ENCODE data around the gene FAM13B. TPM values are rescaled to one million over a fixed set of nuclear protein-coding genes. Genes with fewer than 3 reads are reported as not detected.

Gene FAM13B
- total and polyA plus RNA-seq, 10 of the 15 experiments (the other 5 are each of a cell fraction or from before 2014, with no cell fraction given) = 3.6 to 30.0 (median 20.3) TPM

DNA sequence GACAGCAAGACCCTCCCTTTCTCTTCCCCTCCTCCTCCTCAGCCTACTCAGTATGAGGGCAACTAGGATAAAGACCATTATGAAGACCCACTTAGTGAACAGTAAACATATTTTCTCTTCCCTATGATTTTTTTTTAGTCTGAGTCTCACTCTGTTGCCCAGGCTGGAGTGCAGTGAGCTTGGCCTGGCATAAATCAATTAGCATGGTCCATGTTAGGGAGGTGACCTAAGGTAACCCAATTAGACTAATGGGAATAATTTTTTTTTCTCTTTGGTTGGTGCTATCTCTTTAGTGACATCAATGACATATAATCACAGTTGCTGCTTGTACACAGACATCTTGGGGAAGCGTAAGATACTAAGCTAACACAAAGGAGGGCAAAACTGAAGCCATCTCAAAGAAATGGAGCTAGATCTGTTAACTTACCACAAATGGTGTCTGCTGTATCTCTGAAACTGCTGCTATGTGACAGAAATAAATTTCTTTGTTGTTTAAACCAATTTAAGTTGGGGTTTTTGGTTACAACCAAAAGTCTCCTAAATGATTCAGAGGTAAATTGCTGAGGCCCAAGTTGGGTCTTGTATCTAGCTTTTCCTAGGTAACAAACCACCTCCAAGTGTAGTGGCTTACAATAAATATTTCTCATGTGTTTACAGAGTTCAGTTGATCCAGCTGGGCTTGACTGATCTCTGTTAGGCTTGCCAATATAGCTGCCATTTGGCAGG lies 130.3 kb downstream of the FAM13B start:
- CTCF ChIA-PET = interaction anchor here (0.6 to 2.1 kb wide), 5 partner anchors 15 to 124 kb away, joined by 3 to 10 read pairs (median 4); partner anchors contain the start of gene PKD2L2
- Histone ChIP-seq H3K27me3 (replicated peaks in 1 of 2; ENCODE audit: control insufficient read depth in 2 of 2, insufficient read depth in 2 of 2, low read length in 1 of 2) (no peaks in the 10 kb centered on the region), H3K4me2 (ENCODE audit: control insufficient read depth, insufficient read depth) (no peak overlapping the region), H3K4me3 (no peak overlapping the region), H2AFZ (ENCODE audit: control insufficient read depth, low read depth, low read length) (no peak overlapping the region), H3K9me3 (replicated peaks; ENCODE audit: control insufficient read depth, insufficient read depth, low read length) (no peaks in the 10 kb centered on the region), H3K4me1 (ENCODE audit: control insufficient read depth, insufficient read depth, low read length) (peaks cover 14% of the 10 kb centered on the region), H3K27ac (ENCODE audit: control insufficient read depth, insufficient read depth) (no peak overlapping the region), H3K9ac (ENCODE audit: control insufficient read depth, insufficient read depth, low read length) (no peak overlapping the region), H3K36me3 (ENCODE audit: control insufficient read depth in 2 of 2, insufficient read depth in 2 of 2, low read length in 1 of 2) (no peaks in the 10 kb centered on the region), H3K79me2 (ENCODE audit: control insufficient read depth, insufficient read depth, low read length) (no peaks in the 10 kb centered on the region), H4K20me1 (ENCODE audit: control insufficient read depth, insufficient read depth) (no peaks in the 10 kb centered on the region)
- in situ Hi-C loops (cut with MboI) = no loop called here
- FAIRE-seq (no peak), DNase-seq (ENCODE audit: low read depth, low spot score) (no peak), ATAC-seq (no peak; the same call in 2 of the 3 replicates)
- 100% methylated on average over 1 of the region's 1 CpG for WGBS (ENCODE audit: insufficient coverage, insufficient replicate concordance, low lambda C conversion rate, missing lambda C conversion rate)
- no TSS peak for BruUV-seq (replicated peaks)
- RAD21 ChIA-PET (ENCODE audit: unreplicated experiment) = interaction anchor here (1.5 kb wide), 1 partner anchor 123 kb away, joined by 5 read pairs; no protein-coding TSS in a partner anchor
- intact Hi-C loops (cut with micrococcal nuclease; ENCODE audit: unreplicated experiment) = no loop called here
- POLR2A ChIA-PET = no interaction called here
- SMC1A ChIA-PET (ENCODE audit: uncharacterized antibody, unreplicated experiment) = interaction anchor here (0.8 to 1.9 kb wide), 7 partner anchors 14 to 45 kb away, joined by 3 to 8 read pairs (median 4); partner anchors contain the start of gene PKD2L2
- TF ChIP-seq, protein P1, sequence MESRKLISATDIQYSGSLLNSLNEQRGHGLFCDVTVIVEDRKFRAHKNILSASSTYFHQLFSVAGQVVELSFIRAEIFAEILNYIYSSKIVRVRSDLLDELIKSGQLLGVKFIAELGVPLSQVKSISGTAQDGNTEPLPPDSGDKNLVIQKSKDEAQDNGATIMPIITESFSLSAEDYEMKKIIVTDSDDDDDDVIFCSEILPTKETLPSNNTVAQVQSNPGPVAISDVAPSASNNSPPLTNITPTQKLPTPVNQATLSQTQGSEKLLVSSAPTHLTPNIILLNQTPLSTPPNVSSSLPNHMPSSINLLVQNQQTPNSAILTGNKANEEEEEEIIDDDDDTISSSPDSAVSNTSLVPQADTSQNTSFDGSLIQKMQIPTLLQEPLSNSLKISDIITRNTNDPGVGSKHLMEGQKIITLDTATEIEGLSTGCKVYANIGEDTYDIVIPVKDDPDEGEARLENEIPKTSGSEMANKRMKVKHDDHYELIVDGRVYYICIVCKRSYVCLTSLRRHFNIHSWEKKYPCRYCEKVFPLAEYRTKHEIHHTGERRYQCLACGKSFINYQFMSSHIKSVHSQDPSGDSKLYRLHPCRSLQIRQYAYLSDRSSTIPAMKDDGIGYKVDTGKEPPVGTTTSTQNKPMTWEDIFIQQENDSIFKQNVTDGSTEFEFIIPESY (IDR thresholded peaks at IDR 0.05) = no peak
- TF ChIP-seq CHD4 (IDR thresholded peaks at IDR 0.05) = no peak
- TF ChIP-seq ZNF274 (IDR thresholded peaks at IDR 0.05; ENCODE audit: insufficient read depth, insufficient read length) = no peak
- no peak for TF ChIP-seq SREBF1 (IDR thresholded peaks at IDR 0.05; ENCODE audit: low read length)
- TF ChIP-seq, protein P2, sequence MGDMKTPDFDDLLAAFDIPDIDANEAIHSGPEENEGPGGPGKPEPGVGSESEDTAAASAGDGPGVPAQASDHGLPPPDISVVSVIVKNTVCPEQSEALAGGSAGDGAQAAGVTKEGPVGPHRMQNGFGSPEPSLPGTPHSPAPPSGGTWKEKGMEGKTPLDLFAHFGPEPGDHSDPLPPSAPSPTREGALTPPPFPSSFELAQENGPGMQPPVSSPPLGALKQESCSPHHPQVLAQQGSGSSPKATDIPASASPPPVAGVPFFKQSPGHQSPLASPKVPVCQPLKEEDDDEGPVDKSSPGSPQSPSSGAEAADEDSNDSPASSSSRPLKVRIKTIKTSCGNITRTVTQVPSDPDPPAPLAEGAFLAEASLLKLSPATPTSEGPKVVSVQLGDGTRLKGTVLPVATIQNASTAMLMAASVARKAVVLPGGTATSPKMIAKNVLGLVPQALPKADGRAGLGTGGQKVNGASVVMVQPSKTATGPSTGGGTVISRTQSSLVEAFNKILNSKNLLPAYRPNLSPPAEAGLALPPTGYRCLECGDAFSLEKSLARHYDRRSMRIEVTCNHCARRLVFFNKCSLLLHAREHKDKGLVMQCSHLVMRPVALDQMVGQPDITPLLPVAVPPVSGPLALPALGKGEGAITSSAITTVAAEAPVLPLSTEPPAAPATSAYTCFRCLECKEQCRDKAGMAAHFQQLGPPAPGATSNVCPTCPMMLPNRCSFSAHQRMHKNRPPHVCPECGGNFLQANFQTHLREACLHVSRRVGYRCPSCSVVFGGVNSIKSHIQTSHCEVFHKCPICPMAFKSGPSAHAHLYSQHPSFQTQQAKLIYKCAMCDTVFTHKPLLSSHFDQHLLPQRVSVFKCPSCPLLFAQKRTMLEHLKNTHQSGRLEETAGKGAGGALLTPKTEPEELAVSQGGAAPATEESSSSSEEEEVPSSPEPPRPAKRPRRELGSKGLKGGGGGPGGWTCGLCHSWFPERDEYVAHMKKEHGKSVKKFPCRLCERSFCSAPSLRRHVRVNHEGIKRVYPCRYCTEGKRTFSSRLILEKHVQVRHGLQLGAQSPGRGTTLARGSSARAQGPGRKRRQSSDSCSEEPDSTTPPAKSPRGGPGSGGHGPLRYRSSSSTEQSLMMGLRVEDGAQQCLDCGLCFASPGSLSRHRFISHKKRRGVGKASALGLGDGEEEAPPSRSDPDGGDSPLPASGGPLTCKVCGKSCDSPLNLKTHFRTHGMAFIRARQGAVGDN (IDR thresholded peaks at IDR 0.05) = peak; percentile 34; the same call in 1 of the 2 replicates
- peak; percentile 87 for TF ChIP-seq RUNX3 (IDR thresholded peaks at IDR 0.05; ENCODE audit: low read length)
- peak; percentile 69 for TF ChIP-seq MEF2A (IDR thresholded peaks at IDR 0.05; ENCODE audit: insufficient read depth, low read depth, low read length)
- TF ChIP-seq, protein P3, sequence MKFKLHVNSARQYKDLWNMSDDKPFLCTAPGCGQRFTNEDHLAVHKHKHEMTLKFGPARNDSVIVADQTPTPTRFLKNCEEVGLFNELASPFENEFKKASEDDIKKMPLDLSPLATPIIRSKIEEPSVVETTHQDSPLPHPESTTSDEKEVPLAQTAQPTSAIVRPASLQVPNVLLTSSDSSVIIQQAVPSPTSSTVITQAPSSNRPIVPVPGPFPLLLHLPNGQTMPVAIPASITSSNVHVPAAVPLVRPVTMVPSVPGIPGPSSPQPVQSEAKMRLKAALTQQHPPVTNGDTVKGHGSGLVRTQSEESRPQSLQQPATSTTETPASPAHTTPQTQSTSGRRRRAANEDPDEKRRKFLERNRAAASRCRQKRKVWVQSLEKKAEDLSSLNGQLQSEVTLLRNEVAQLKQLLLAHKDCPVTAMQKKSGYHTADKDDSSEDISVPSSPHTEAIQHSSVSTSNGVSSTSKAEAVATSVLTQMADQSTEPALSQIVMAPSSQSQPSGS (IDR thresholded peaks at IDR 0.05; ENCODE audit: low read length) = 0 out of 2 replicates have a peak, but pooled peaks have one; percentile 18
- TF ChIP-seq MXI1 (IDR thresholded peaks at IDR 0.05; ENCODE audit: low read depth, low read length) = no peak
- 0 out of 2 replicates have a peak, but pooled peaks have one; percentile 12 for TF ChIP-seq BCL11A (IDR thresholded peaks at IDR 0.05; ENCODE audit: low read depth, low read length)
- no peak for TF ChIP-seq RFX5 (IDR thresholded peaks at IDR 0.05; ENCODE audit: low read depth, low read length)
- no peak for TF ChIP-seq TCF12 (IDR thresholded peaks at IDR 0.05; ENCODE audit: low read depth, low read length)
- no peak for TF ChIP-seq MEF2B (IDR thresholded peaks at IDR 0.05; ENCODE audit: partially characterized antibody, poor library complexity, severe bottlenecking)

All from GM12878 (cell line).